Measurements from ENCODE around the gene LY6G6F.

The LY6G6F gene

DNA sequence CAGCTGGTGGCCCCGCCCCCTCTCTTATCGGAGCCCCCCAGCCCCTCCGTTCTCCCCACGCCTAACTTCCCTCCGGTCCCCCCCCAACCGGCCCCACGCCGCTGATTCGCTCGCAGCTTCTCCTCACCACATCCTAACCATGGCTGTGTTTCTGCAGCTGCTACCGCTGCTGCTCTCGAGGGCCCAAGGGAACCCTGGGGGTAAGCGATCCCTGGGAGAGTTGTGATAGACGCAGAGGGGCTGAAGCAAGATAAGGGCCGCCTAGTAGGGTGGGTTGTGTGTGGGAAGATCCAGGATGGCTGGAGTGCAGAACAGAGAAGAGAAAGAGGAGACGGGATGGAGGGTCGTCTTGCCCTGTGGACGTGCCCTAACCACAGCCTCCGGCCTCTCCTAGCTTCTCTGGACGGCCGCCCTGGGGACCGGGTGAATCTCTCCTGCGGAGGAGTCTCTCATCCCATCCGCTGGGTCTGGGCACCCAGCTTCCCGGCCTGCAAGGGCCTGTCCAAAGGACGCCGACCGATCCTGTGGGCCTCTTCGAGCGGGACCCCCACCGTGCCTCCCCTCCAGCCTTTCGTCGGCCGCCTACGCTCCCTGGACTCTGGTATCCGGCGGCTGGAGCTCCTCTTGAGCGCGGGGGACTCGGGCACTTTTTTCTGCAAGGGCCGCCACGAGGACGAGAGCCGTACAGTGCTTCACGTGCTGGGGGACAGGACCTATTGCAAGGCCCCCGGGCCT lies 16.7 kb downstream of the LY6G6F start, which contains the start of gene MPIG6B:
Gene MPIG6B, plus strand, starts transcription at position 129 of the 735 bp plus-strand sequence. Its CDS starts 11 bp downstream, at position 140.
- H3K4me3 ChIP-seq (ENCODE audit: low read depth in 1 of 5, low read length in 5 of 5): no peak within 1 kb of the TSS
- H3K27ac ChIP-seq (ENCODE audit: low read depth, low read length): no peak within 1 kb of the TSS
- H3K4me1 ChIP-seq (ENCODE audit: control insufficient read depth in 5 of 5, insufficient read depth in 5 of 5, low read length in 5 of 5): peaks cover 1 to 29% (median 25%) of the 10 kb centered on the region in 5 donors
- no peaks in the 10 kb centered on the region for H3K9me3 ChIP-seq (ENCODE audit: control insufficient read depth in 5 of 5, low read length in 5 of 5)
- H3K36me3 ChIP-seq (ENCODE audit: control insufficient read depth in 5 of 5, insufficient read depth in 5 of 5, low read length in 5 of 5): peaks cover 13 to 35% (median 26%) of the 10 kb centered on the region in 5 donors
- no peak within 1 kb of the TSS for H3K9ac ChIP-seq (ENCODE audit: low read length in 5 of 5)
- no peaks in the 10 kb centered on the region for H3K27me3 ChIP-seq (ENCODE audit: control insufficient read depth in 5 of 5, insufficient read depth in 4 of 5, low read length in 5 of 5)

- no peaks in the 10 kb centered on the region for H3K9me3 ChIP-seq (ENCODE audit: control insufficient read depth in 5 of 5, low read length in 5 of 5)
- H3K27me3 ChIP-seq (ENCODE audit: control insufficient read depth in 5 of 5, insufficient read depth in 4 of 5, low read length in 5 of 5): no peaks in the 10 kb centered on the region
- H3K36me3 ChIP-seq (ENCODE audit: control insufficient read depth in 5 of 5, insufficient read depth in 5 of 5, low read length in 5 of 5): peaks cover 13 to 35% (median 26%) of the 10 kb centered on the region in 5 donors
- no peak overlapping the region for H3K9ac ChIP-seq (ENCODE audit: low read length in 5 of 5)
- peak overlapping the region; percentile 10 for H3K27ac ChIP-seq (ENCODE audit: low read depth, low read length)
- peaks cover 3 to 36% (median 32%) of the 10 kb centered on the region in 5 donors for H3K4me1 ChIP-seq (ENCODE audit: control insufficient read depth in 5 of 5, insufficient read depth in 5 of 5, low read length in 5 of 5)
- H3K4me3 ChIP-seq (ENCODE audit: low read depth in 1 of 5, low read length in 5 of 5): no peak overlapping the region
These were observed 17.5 kb downstream of the LY6G6F start for GRCh38 chr6:31723980-31724691.

DNA sequence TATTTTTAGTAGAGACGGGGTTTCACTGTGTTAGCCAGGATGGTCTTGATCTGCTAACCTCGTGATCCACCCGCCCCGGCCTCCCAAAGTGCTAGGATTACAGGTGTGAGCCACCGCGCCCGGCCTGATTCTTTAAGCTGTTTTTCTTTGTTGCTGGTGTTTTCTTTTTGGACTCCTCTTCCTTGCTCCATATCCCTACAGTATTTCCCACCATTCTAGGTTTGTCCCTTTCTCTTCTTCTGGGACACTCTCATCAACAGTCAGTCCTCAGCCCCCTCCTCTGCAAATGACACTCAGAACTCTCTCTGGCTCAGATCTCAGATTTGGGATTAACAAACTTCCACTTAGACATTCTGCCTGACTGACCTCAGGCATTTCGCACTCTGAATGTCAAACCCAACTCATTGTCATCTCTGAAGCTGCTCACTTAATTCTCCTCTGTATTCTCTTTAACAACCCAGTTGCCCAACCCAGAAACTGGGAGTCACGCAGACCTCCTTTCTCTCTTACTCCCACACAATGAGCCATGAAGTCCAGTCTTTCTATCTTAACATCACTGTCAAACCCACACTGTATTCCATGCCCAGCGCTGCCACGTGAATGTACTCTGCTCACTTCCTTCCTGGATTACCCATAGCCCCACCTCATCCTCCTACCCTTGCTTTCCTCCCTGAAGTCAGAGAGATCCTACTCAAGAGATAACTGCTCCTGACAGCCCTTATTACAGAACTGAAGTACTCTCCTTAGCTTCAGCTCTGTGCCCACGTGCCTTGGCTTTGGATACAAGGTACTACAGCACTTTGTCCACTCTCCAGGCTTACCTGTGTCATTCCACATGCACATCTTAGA lies 19.1 kb downstream of the LY6G6F start:
- no peaks in the 10 kb centered on the region for H3K9me3 ChIP-seq (ENCODE audit: control insufficient read depth in 5 of 5, low read length in 5 of 5)
- H3K36me3 ChIP-seq (ENCODE audit: control insufficient read depth in 5 of 5, insufficient read depth in 5 of 5, low read length in 5 of 5): peaks cover 13 to 39% (median 27%) of the 10 kb centered on the region in 5 donors
- H3K9ac ChIP-seq (ENCODE audit: low read length in 5 of 5): no peak overlapping the region
- no peaks in the 10 kb centered on the region for H3K27me3 ChIP-seq (ENCODE audit: control insufficient read depth in 5 of 5, insufficient read depth in 4 of 5, low read length in 5 of 5)
- peaks cover 3 to 44% (median 37%) of the 10 kb centered on the region in 5 donors for H3K4me1 ChIP-seq (ENCODE audit: control insufficient read depth in 5 of 5, insufficient read depth in 5 of 5, low read length in 5 of 5)
- no peak overlapping the region for H3K4me3 ChIP-seq (ENCODE audit: low read depth in 1 of 5, low read length in 5 of 5)
- H3K27ac ChIP-seq (ENCODE audit: low read depth, low read length): no peak overlapping the region

DNA sequence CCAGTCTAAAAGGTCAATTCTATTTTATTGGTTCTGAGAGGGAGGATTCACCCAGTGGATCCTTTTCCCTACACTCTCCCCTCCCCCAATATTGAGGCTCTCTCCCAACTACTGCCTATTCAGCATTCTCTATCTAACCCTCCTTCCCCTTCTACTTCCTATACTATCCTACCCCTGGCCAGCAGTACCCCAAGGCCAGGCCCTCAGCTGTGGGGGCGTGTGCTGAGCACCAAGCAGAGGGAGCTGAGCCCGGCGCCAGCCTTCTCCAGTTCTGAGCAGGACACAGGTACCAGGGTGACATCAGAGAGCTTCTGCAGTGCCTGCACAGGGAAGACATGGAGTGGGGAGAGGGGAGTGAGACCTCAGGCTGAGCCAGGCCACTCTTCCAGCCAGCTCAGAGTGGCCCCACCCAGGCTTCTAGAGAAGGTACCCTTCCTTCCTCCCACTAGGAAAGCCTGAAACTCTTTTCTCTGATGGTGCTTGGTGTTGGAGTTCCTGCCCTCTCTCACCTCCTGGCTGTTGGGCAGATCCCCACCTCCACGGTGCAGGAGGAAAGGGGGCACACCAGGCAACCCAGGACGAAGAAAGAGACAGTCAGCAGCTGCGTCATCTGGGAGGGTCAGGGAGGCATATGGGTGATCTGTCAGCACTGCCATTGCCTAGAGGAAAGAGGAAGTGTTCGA lies 20.5 kb downstream of the LY6G6F start:
- no peaks in the 10 kb centered on the region for H3K9me3 ChIP-seq (ENCODE audit: control insufficient read depth in 5 of 5, low read length in 5 of 5)
- peak overlapping the region; percentile 97 for H3K27ac ChIP-seq (ENCODE audit: low read depth, low read length)
- peak overlapping the region in 2 of 5 donors; percentile 32 to 45 for H3K9ac ChIP-seq (ENCODE audit: low read length in 5 of 5)
- peak overlapping the region; percentile 0 to 98 (median 93) for H3K4me3 ChIP-seq (ENCODE audit: low read depth in 1 of 5, low read length in 5 of 5)
- peaks cover 18 to 51% (median 41%) of the 10 kb centered on the region in 5 donors for H3K36me3 ChIP-seq (ENCODE audit: control insufficient read depth in 5 of 5, insufficient read depth in 5 of 5, low read length in 5 of 5)
- H3K27me3 ChIP-seq (ENCODE audit: control insufficient read depth in 5 of 5, insufficient read depth in 4 of 5, low read length in 5 of 5): no peaks in the 10 kb centered on the region
- peaks cover 6 to 56% (median 45%) of the 10 kb centered on the region in 5 donors for H3K4me1 ChIP-seq (ENCODE audit: control insufficient read depth in 5 of 5, insufficient read depth in 5 of 5, low read length in 5 of 5)

GRCh38 chr6:31727717-31728671 lies 21.3 kb downstream of the LY6G6F start:
- peak overlapping the region; percentile 77 to 91 (median 86) for H3K9ac ChIP-seq (ENCODE audit: low read length in 5 of 5)
- H3K9me3 ChIP-seq (ENCODE audit: control insufficient read depth in 5 of 5, low read length in 5 of 5): no peaks in the 10 kb centered on the region
- H3K27me3 ChIP-seq (ENCODE audit: control insufficient read depth in 5 of 5, insufficient read depth in 4 of 5, low read length in 5 of 5): no peaks in the 10 kb centered on the region
- peaks cover 20 to 59% (median 47%) of the 10 kb centered on the region in 5 donors for H3K36me3 ChIP-seq (ENCODE audit: control insufficient read depth in 5 of 5, insufficient read depth in 5 of 5, low read length in 5 of 5)
- H3K27ac ChIP-seq (ENCODE audit: low read depth, low read length): peak overlapping the region; percentile 97
- peak overlapping the region; percentile 93 to 98 (median 96) for H3K4me3 ChIP-seq (ENCODE audit: low read depth in 1 of 5, low read length in 5 of 5)
- H3K4me1 ChIP-seq (ENCODE audit: control insufficient read depth in 5 of 5, insufficient read depth in 5 of 5, low read length in 5 of 5): peaks cover 6 to 61% (median 46%) of the 10 kb centered on the region in 5 donors

DNA sequence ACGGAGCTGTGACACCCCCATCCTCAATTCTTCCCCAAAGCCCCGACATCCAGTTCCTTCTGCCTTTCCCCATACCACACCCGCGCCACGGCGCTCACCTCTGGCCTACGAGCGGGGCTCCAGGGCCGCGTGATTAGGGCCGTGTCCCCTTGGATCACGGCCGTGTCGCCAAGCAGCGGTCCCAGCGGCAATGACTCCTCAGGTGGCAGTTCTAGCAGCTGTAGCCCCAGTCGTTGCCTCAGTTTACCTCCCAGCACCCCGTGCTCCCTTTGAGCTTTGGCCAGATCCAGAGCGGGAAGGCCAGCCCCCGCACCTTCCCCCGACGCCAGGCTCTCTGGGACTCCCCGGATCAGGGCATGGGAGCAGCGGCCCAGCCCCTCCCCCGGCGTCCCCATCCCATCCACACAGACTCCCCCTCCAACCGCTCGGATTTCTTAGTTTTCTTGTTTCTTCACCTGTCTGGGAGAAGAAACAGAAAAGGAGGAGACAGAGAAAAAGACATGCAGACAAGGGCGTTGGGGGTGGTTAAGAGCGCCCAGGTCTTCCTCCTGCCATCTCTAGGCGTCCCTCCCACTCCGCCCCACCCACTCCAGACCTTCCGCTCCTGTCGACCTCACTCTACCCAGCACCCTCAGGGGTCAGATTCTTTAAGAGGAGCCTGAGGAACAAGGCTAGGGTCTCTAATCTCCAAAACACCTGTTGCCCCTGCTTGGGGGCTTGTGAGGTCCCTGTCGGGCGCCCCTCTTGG lies 22.3 kb downstream of the LY6G6F start, which contains the start of gene DDAH2:
Gene DDAH2, minus strand, starts transcription at position 533 of the 748 bp plus-strand sequence. Its CDS starts 138 bp downstream, at position 395.
- peak within 1 kb of the TSS; percentile 77 to 91 (median 86) for H3K9ac ChIP-seq (ENCODE audit: low read length in 5 of 5)
- no peaks in the 10 kb centered on the region for H3K27me3 ChIP-seq (ENCODE audit: control insufficient read depth in 5 of 5, insufficient read depth in 4 of 5, low read length in 5 of 5)
- H3K4me3 ChIP-seq (ENCODE audit: low read depth in 1 of 5, low read length in 5 of 5): peak within 1 kb of the TSS; percentile 93 to 98 (median 96)
- H3K36me3 ChIP-seq (ENCODE audit: control insufficient read depth in 5 of 5, insufficient read depth in 5 of 5, low read length in 5 of 5): peaks cover 20 to 68% (median 57%) of the 10 kb centered on the region in 5 donors
- H3K27ac ChIP-seq (ENCODE audit: low read depth, low read length): peak within 1 kb of the TSS; percentile 97
- no peaks in the 10 kb centered on the region for H3K9me3 ChIP-seq (ENCODE audit: control insufficient read depth in 5 of 5, low read length in 5 of 5)
- H3K4me1 ChIP-seq (ENCODE audit: control insufficient read depth in 5 of 5, insufficient read depth in 5 of 5, low read length in 5 of 5): peaks cover 6 to 69% (median 55%) of the 10 kb centered on the region in 5 donors

- H3K4me1 ChIP-seq (ENCODE audit: control insufficient read depth in 5 of 5, insufficient read depth in 5 of 5, low read length in 5 of 5): peaks cover 11 to 75% (median 61%) of the 10 kb centered on the region in 5 donors
These were observed 22.9 kb downstream of the LY6G6F start for GRCh38 chr6:31729515-31729978.

More at GRCh38 chr6:31729515-31729978, 22.9 kb downstream of the LY6G6F start:
- H3K9ac ChIP-seq (ENCODE audit: low read length in 5 of 5): peak overlapping the region; percentile 77 to 91 (median 86)
- peak overlapping the region; percentile 97 for H3K27ac ChIP-seq (ENCODE audit: low read depth, low read length)
- peaks cover 20 to 66% (median 60%) of the 10 kb centered on the region in 5 donors for H3K36me3 ChIP-seq (ENCODE audit: control insufficient read depth in 5 of 5, insufficient read depth in 5 of 5, low read length in 5 of 5)
- peak overlapping the region; percentile 93 to 98 (median 96) for H3K4me3 ChIP-seq (ENCODE audit: low read depth in 1 of 5, low read length in 5 of 5)
- H3K27me3 ChIP-seq (ENCODE audit: control insufficient read depth in 5 of 5, insufficient read depth in 4 of 5, low read length in 5 of 5): no peaks in the 10 kb centered on the region
- no peaks in the 10 kb centered on the region for H3K9me3 ChIP-seq (ENCODE audit: control insufficient read depth in 5 of 5, low read length in 5 of 5)

All from subcutaneous abdominal adipose tissue (tissue), 5 donors.